HG03095 (cell line): ENCODE measurements around the gene GPATCH1.
"Not testable (repeated sequence)": the region's sequence is repeated elsewhere in the genome, so short reads cannot be mapped to it uniquely, and the experiment has no call there.

Experiments
- ATAC-seq: cut with Tn5 transposase; IDR thresholded peaks from one replicate; pipeline ENCODE4 v1.9.1; 2021; ENCODE audit warnings: moderate library complexity; ENCODE audit not compliant: unreplicated experiment

The GPATCH1 gene, protein sequence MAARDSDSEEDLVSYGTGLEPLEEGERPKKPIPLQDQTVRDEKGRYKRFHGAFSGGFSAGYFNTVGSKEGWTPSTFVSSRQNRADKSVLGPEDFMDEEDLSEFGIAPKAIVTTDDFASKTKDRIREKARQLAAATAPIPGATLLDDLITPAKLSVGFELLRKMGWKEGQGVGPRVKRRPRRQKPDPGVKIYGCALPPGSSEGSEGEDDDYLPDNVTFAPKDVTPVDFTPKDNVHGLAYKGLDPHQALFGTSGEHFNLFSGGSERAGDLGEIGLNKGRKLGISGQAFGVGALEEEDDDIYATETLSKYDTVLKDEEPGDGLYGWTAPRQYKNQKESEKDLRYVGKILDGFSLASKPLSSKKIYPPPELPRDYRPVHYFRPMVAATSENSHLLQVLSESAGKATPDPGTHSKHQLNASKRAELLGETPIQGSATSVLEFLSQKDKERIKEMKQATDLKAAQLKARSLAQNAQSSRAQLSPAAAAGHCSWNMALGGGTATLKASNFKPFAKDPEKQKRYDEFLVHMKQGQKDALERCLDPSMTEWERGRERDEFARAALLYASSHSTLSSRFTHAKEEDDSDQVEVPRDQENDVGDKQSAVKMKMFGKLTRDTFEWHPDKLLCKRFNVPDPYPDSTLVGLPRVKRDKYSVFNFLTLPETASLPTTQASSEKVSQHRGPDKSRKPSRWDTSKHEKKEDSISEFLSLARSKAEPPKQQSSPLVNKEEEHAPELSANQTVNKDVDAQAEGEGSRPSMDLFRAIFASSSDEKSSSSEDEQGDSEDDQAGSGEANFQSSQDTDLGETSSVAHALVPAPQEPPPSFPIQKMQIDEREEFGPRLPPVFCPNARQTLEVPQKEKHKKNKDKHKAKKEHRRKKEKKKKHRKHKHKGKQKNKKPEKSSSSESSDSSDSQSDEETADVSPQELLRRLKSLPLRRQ

GRCh38 chr19:33080761-33081681 is at the start of gene GPATCH1:
Gene GPATCH1, plus strand, starts transcription at chr19:33081181. Its CDS starts 13 bp downstream, at chr19:33081194.
- ATAC-seq, result peak; percentile 71

DNA sequence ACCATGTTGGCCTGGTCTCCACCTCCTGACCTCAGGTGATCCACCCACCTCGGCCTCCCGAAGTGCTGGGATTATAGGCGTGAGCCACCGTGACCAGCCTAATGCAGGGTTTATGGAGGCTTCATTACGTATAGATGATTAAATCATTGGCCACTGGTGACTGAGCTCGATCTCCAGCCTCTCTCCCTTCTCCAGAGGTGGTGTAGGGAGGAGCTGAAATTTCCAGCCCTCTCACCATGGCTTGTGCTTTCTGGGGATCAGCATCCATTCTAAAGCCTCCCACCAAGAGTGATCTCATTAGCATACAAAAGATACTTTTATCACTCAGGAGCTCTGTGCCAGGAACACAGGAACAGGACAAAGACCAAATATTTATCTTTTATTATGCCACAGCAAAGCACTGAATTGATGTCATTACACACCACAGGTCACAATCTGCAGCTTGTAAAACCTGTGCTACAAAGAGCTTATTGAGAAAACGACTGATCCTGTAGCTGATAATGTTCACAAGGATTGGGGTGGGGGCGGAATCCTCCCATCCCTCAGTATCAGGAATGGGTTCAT is 48.7 kb upstream of the GPATCH1 start:
- ATAC-seq, result no peak

DNA sequence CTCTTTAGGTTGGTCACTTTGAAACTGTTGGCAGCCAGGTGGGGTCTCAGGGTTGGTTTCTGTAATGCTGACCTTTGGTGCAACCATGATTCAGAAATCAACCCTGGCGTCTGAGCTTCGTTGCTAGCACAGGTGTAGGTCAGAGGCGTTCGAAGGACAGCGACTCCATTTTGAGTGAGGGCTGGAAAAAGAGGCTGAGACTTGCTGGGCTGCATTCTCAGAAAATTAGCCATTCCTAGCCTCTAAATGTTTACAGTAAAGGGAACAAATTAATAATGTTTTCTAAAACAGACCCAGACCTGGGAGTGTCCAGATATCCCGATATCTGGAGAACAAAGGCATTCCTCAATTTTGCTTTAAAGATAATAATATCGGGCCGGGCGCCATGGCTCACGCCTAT is 45.5 kb upstream of the GPATCH1 start:
- ATAC-seq, result no peak

DNA sequence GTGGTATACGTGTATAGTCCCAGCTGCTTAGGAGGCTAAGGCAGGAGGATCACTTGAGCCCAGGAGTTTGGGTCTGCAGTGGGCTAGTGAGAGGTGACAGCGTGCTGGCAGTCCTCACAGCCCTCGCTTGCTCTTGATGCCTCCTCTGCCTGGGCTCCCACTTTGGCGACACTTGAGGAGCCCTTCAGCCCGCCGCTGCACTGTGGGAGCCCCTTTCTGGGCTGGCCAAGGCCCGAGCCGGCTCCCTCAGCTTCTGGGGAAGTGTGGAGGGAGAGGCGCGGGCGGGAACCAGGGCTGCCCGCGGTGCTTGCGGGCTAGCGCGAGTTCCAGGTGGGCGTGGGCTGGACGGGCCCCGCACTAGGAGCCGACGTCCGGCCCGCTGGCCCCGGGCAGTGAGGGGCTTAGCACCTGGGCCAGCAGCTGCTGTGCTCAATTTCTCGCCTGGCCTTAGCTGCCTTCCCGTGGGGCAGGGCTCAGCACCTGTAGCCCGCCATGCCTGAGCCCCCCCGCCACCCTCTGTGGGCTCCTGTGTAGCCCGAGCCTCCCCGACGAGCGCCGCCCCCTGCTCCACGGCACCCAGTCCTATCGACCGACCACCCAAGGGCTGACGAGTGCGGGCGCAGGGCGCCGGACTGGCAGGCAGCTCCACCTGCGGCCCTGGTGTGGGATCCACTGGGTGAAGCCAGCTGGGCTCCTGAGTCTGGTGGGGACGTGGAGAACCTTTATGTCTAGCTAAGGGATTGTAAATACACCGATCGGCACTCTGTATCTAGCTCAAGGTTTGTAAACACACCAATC is 44.4 kb upstream of the GPATCH1 start:
- not testable (repeated sequence) for ATAC-seq

DNA sequence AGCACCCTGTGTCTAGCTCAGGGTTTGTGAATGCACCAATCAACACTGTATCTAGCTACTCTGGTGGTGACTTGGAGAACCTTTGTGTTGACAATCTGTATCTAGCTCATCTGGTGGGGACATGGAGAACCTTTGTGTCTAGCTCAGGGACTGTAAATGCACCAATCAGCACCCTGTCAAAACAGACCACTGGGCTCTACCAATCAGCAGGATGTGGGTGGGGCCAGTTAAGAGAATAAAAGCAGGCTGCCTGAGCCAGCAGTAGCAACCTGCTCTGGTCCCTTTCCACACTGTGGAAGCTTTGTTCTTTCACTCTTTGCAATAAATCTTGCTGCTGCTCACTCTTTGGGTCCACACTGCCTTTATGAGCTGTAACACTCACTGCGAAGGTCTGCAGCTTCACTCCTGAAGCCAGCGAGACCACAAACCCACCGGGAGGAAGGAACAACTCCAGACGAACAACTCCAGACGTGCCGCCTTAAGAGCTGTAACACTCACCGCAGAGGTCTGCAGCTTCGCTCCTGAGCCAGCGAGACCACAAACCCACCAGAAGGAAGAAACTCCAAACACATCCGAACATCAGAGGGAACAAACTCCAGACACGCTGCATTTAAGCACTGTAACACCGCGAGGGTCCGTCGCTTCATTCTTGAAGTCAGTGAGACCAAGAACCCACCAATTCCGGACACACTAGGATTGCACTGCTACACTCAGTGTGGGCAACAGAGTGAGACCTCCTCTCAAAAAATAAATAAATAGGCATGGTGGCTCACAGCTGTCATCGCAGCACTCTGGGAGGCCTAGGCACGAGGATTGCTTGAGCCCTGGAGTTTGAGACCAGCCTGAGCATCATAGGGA is 43.6 kb upstream of the GPATCH1 start:
- ATAC-seq, result not testable (repeated sequence)

- ATAC-seq, result no peak
Measured at GRCh38 chr19:33039108-33039599, 41.8 kb upstream of the GPATCH1 start.

DNA sequence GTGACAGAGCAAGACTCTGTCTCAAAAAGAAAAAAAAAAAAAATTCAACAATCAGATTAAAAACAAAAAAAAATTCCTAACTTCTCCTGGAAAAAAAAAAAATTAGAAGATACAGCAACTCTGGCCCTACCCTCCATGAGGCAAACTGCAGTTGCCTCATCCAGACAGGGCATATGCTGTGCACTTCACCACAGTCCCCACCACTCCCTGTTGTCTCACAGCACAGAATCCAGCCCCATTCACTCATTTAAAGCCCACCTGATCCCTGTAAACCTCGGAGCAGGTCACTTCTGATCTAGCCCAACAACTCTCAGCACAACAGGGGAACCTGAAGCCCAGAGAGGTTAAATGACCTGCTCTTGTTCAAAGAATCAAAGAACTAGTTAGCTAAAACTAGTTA is 41.2 kb upstream of the GPATCH1 start:
- no peak for ATAC-seq

DNA sequence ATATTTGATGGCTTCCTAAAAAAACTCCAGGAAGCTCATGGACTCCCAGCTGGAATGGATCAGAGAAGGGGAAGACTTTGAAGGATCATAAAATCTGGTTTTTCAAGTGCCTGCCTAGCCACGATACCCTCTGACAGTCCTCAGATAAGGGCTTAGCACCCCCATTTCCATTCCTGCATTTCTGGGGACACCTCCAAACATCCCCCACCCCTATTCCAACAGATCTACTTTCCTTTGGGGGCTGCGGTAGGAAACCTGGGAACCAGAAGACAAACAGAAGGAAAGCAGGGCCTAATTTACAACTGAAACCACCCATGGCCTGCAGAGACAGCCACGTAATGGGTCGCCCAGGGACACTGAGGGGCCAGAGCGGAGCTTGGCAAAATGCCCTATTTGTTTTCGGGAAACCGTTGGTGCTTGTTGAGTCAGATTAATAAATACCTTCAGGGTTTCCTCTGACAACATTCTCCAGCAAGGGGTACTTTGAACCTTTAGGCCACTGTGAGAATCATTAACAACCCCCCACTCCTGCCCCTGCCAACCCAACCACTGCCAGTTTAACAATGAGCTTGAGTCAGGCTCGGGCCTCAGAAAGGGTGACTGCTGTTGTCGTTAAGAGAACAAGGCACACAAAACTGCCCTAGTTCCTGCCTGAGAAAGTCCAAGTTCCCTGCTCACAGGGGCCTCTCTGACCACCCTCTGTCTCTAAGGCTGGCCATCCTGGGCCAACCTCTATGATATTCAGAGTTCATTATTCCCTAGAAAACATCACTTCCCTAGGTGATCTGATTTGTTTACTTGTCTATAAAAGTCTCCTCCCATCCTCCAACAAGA is 39.8 kb upstream of the GPATCH1 start:
- ATAC-seq, result no peak

DNA sequence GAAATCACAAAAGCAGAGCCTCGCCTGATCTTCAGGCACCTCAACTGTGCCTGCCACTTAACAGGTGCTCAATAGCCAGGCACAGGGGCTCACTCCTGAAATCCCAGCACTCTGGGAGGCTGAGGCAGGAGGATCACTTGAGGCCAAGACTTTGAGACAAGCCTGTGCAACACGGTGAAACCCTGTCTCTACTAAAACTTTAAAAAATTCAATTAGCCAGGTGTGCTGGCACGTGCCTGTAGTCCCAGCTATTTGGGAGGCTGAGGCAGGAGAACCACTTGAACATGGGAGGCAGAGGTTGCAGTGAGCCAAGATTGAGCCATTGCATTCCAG is 39.2 kb upstream of the GPATCH1 start:
- not testable (repeated sequence) for ATAC-seq

GRCh38 chr19:33047422-33047821 is 33.6 kb upstream of the GPATCH1 start:
- ATAC-seq, result no peak

- no peak for ATAC-seq
Measured at GRCh38 chr19:33048806-33049676, 31.9 kb upstream of the GPATCH1 start.

DNA sequence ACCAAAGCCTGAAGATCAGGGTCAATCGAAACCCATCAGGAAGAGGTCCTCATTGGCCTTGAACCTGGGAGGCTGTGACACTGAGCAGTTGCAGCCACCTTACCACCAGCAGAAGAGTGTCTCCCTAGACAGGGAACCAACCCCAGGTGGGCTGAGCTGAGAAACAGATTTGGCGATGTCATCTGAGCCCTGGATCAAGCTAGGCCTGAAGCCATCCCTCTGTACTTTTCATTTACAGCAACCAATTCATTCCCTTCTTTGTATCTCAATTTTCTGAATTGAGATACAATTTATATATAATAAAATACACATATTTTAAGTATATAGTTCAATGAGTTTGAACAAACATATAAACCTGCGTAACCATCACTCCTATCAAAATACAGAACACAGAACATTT is 30.9 kb upstream of the GPATCH1 start:
- ATAC-seq, result no peak

DNA sequence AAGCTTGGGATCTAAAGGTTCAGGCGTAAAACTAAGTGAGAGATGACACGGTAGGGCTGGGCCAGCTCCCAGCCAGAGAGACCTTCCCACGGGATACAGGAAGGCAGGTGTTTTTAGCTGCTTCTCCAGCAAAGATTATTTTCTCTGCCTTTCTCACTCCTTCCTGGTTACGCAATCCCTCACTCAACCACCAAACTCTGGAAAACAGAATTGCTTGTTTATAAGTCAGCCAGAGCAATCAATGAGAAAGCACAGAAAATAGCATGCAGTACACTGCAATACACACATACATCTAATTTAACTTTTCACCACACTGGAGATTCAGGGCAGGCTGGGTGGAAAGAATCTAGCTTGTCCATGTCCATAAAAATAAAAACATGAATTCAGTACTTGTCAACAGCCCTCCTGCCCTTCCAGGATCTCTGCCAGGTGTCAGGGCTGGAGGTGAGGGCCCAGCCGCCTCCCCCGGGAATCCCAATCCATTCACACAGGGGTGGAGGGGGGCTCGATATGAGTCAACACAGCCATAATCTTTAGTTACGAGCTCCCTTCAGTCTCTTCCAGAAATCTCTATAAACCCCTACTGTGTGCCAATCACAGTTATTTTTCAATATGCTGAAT is 28.5 kb upstream of the GPATCH1 start:
- no peak for ATAC-seq

DNA sequence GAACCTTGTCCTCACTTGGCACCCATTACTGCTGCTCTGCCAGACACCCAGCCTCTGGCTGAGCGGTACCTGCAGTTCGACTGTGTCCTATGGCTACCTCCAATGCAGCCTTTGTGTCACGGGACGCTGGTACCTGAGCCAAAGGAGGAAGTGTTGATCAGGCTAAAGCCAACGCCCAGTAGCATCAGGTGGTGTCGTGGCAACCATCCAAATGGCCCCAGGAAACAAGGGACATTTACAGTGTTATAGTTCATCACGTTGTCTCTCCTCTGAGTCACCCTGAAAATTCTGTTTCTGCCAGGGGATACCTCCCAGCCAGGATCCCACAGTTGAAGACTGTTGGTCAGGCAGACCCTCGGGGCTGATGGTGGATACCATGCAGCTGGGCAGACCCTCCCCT is 26.4 kb upstream of the GPATCH1 start:
- no peak for ATAC-seq

- no peak for ATAC-seq
Measured at GRCh38 chr19:33055718-33056117, 25.3 kb upstream of the GPATCH1 start.

DNA sequence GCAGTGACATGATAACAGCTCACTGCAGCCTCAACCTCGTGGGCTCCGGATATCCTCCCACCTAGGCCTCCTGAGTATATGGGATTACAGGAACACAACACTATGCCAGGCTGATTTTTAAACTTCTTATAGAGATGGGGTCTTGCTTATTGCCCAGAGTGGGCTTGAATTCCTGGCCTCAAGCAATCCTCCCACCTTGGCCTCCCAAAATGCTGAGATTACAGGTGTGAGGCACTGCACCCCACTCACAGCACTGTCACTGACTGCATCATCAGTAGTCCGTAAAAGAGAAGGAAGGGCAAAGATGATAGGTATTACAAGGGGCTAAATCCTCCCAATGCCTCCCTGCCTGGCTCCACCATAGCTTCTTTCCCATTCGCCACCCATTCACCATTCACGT is 20.4 kb upstream of the GPATCH1 start:
- ATAC-seq, result no peak
